Panc1 (cell line): Measurements from ENCODE around the gene EXOC6B. TPM values are rescaled to one million over a fixed set of nuclear protein-coding genes. Genes with fewer than 3 reads are reported as not detected.

Source experiments
- ATAC-seq: fragments of 200-7000 bp; cut with Tn5 transposase; 2 replicates; pipeline ENCODE4 v1.9.1; 2020; ENCODE audit warnings: mild to moderate bottlenecking, moderate library complexity
- BruUV-seq: library from RNA; stranded (reverse); fragments of 400-500 nt; replicated peaks from 2 replicates; lab custom pipeline; 2021; lab: Mats Ljungman, UMichigan
- CTCF ChIA-PET: fragments of 300-600 bp; sonication (Branson Sonifier 250); formaldehyde crosslinking; loops from one replicate; lab custom pipeline; 2022; ENCODE audit warnings: antibody characterized with exemption; lab: Charles Lee
- POLR2A ChIA-PET: fragments of 300-600 bp; sonication (Branson Sonifier 250); formaldehyde crosslinking; loops from one replicate; lab custom pipeline; 2022; ENCODE audit warnings: antibody characterized with exemption; lab: Charles Lee
- DNase-seq: peaks from one replicate; pipeline ENCODE4 v3.0.0-alpha.2; 2010; ENCODE audit warnings: low read depth, low spot score
- H3K27ac ChIP-seq: 2 replicates; pipeline ENCODE4 v1.5.1; 2011; ENCODE audit warnings: mild to moderate bottlenecking, low read length, inconsistent platforms
- H3K27me3 ChIP-seq: fragments of 200-500 bp; sonication (Bioruptor generic); 2 replicates; pipeline ENCODE4 v1.6.0; 2014; ENCODE audit warnings: low read length, inconsistent platforms; ENCODE audit not compliant: control insufficient read depth, insufficient read depth
- H3K36me3 ChIP-seq: fragments of 200-500 bp; sonication (Bioruptor generic); 2 replicates; pipeline ENCODE4 v1.5.1; 2014; ENCODE audit warnings: inconsistent platforms, mild to moderate bottlenecking, low read length, moderate library complexity; ENCODE audit not compliant: control insufficient read depth, insufficient read depth
- H3K4me1 ChIP-seq: 2 replicates; pipeline ENCODE4 v1.5.1; 2011; ENCODE audit warnings: inconsistent platforms, mild to moderate bottlenecking, low read length, moderate library complexity; ENCODE audit not compliant: control insufficient read depth, insufficient read depth
- H3K4me3 ChIP-seq, 2 experiments: 2 replicates each; pipeline ENCODE4 v1.5.1; 2011 to 2012; ENCODE audit warnings: low read depth in 2 of 2, low read length in 2 of 2, mild to moderate bottlenecking in 2 of 2, inconsistent platforms in 1 of 2, moderate library complexity in 1 of 2
- H3K9me3 ChIP-seq: fragments of 200-500 bp; sonication (Bioruptor generic); 2 replicates; pipeline ENCODE4 v1.5.1; 2014; ENCODE audit warnings: low read depth, mild to moderate bottlenecking, inconsistent platforms, low read length, moderate library complexity; ENCODE audit not compliant: control insufficient read depth, insufficient read depth
- CTCF ChIP-seq: fragments of 450-650 bp; IDR thresholded peaks from 2 replicates; pipeline ENCODE4 v1.5.1; 2017; ENCODE audit warnings: mild to moderate bottlenecking
- POLR2AphosphoS5 ChIP-seq: IDR thresholded peaks from 2 replicates; pipeline ENCODE4 v1.6.1; 2012; ENCODE audit warnings: mild to moderate bottlenecking, low read depth, low read length, moderate library complexity
- REST ChIP-seq, 2 experiments: IDR thresholded peaks; 2 replicates each; pipeline ENCODE4 v1.6.1; 2011 to 2012; ENCODE audit warnings: low read depth in 2 of 2, control low read depth in 1 of 2, low read length in 1 of 2, mild to moderate bottlenecking in 1 of 2, moderate library complexity in 1 of 2; ENCODE audit not compliant: insufficient read depth in 1 of 2
- SIN3A ChIP-seq: IDR thresholded peaks from 2 replicates; pipeline ENCODE4 v1.6.1; 2012; ENCODE audit warnings: low read depth, mild to moderate bottlenecking, low read length, moderate library complexity, borderline replicate concordance; ENCODE audit not compliant: insufficient read depth
- TCF7L2 ChIP-seq: IDR thresholded peaks from 2 replicates; pipeline ENCODE4 v1.6.1; 2011; ENCODE audit warnings: mild to moderate bottlenecking, low read depth, low read length, inconsistent platforms
- in situ Hi-C: cut with HindIII; loops from 2 replicates; pipeline ENCODE4 v1.10.0; 2016; ENCODE audit warnings: low sequenced_read_pairs, low pct_unique_long_range_greater_than_20kb
- intact Hi-C: fragments of 100-400 bp; cut with micrococcal nuclease; formaldehyde crosslinking; loops from one replicate; pipeline ENCODE4 v1.10.0; 2022; ENCODE audit not compliant: unreplicated experiment
- total RNA-seq: library from RNA; stranded (reverse); gene quantifications from one replicate; pipeline ENCODE4 v1.2.1, GENCODE V29; 2021; ENCODE audit not compliant: unreplicated experiment

EXOC6B gene
- total RNA-seq, 1 experiment from 2014 or later = 23.2 TPM

- CTCF ChIA-PET = no interaction called here
- Histone ChIP-seq H3K36me3 (no peaks in the 10 kb centered on the region), H3K27me3 (no peaks in the 10 kb centered on the region), H3K9me3 (peaks cover 4% of the 10 kb centered on the region; the same call in 1 of the 2 replicates), H3K27ac (no peak overlapping the region), H3K4me1 (no peaks in the 10 kb centered on the region), H3K4me3 (no peak overlapping the region)
- DNase-seq = no peak
- in situ Hi-C loops (no loop called here), intact Hi-C loops (no loop called here)
- BruUV-seq = no TSS peak
- no peak for ATAC-seq
- POLR2A ChIA-PET = no interaction called here
- TF ChIP-seq POLR2AphosphoS5 = no peak
- no peak for TF ChIP-seq TCF7L2
- no peak for TF ChIP-seq SIN3A
- TF ChIP-seq REST (IDR thresholded peaks at IDR 0.05; ENCODE audit: insufficient read depth in 1 of 2, low read depth in 2 of 2, low read length in 1 of 2) = no peak
- TF ChIP-seq CTCF = no peak
Measured at GRCh38 chr2:72395096-72395495, 430.7 kb downstream of the EXOC6B start.

- no TSS peak for BruUV-seq
- intact Hi-C loops (no loop called here), in situ Hi-C loops (no loop called here)
- Histone ChIP-seq H3K36me3 (no peaks in the 10 kb centered on the region), H3K4me3 (no peak overlapping the region), H3K27ac (no peak overlapping the region), H3K27me3 (no peaks in the 10 kb centered on the region), H3K4me1 (no peaks in the 10 kb centered on the region), H3K9me3 (peaks cover 4% of the 10 kb centered on the region; the same call in 1 of the 2 replicates)
- TF ChIP-seq TCF7L2 = no peak
- no peak for TF ChIP-seq REST (IDR thresholded peaks at IDR 0.05; ENCODE audit: insufficient read depth in 1 of 2, low read depth in 2 of 2, low read length in 1 of 2)
- no peak for TF ChIP-seq POLR2AphosphoS5
- no peak for TF ChIP-seq SIN3A
- no peak for TF ChIP-seq CTCF
- no peak for ATAC-seq
- CTCF ChIA-PET = no interaction called here
- DNase-seq = no peak
- POLR2A ChIA-PET = no interaction called here
Measured at GRCh38 chr2:72394541-72395070, 431.2 kb downstream of the EXOC6B start.
